Measurements from ENCODE around the gene ABHD1. TPM values are rescaled to one million over a fixed set of nuclear protein-coding genes. Genes with fewer than 3 reads are reported as not detected.

Gene ABHD1
- total RNA-seq, 1 donor from 2014 or later = 0.41 TPM

- no peak for FAIRE-seq
- DNase-seq (ENCODE audit: low spot score in 2 of 2) = peak; percentile 97 to 98
Observed at GRCh38 chr2:27133905-27134780, 10.5 kb downstream of the ABHD1 start, which contains the start of gene PREB. PREB (minus strand) TSS chr2:27134636; CDS start chr2:27134421, 215 bp downstream.

- FAIRE-seq (no peak), DNase-seq (ENCODE audit: low spot score in 2 of 2) (no peak)
Observed at GRCh38 chr2:27134781-27135477, 11.3 kb downstream of the ABHD1 start.

- FAIRE-seq = no peak
- no peak for DNase-seq (ENCODE audit: low spot score in 2 of 2)
Observed at GRCh38 chr2:27135478-27135955, 11.9 kb downstream of the ABHD1 start.

GRCh38 chr2:27136751-27137150 is 13.1 kb downstream of the ABHD1 start:
- FAIRE-seq = no peak
- DNase-seq (ENCODE audit: low spot score in 2 of 2) = no peak

- FAIRE-seq (no peak), DNase-seq (ENCODE audit: low spot score in 2 of 2) (no peak)
Observed at GRCh38 chr2:27137322-27137935, 13.8 kb downstream of the ABHD1 start.

GRCh38 chr2:27138111-27138510 is 14.5 kb downstream of the ABHD1 start:
- FAIRE-seq = no peak
- no peak for DNase-seq (ENCODE audit: low spot score in 2 of 2)

GRCh38 chr2:27139310-27139709 is 15.7 kb downstream of the ABHD1 start, which contains the start of gene PRR30:
PRR30 (minus strand) TSS chr2:27139410; CDS start chr2:27138329, 1,081 bp downstream.
- no peak for DNase-seq (ENCODE audit: low spot score in 2 of 2)
- FAIRE-seq = no peak

GRCh38 chr2:27143285-27143684 is 19.7 kb downstream of the ABHD1 start:
- DNase-seq (ENCODE audit: low spot score in 2 of 2) (no peak), FAIRE-seq (no peak)

- FAIRE-seq = no peak
- DNase-seq (ENCODE audit: low spot score in 2 of 2) = no peak
Observed at GRCh38 chr2:27145682-27146081, 22.1 kb downstream of the ABHD1 start.

- FAIRE-seq = no peak
- DNase-seq (ENCODE audit: low spot score in 2 of 2) = no peak
Observed at GRCh38 chr2:27147935-27148334, 24.3 kb downstream of the ABHD1 start.

GRCh38 chr2:27148801-27149439 is 25.3 kb downstream of the ABHD1 start, which contains the start of gene TCF23:
TCF23 (plus strand) TSS chr2:27149004; CDS start chr2:27149134, 130 bp downstream.
- DNase-seq (ENCODE audit: low spot score in 2 of 2) (peak in 1 of 2 donors; percentile 13), FAIRE-seq (no peak)

- no peak for FAIRE-seq
- DNase-seq (ENCODE audit: low spot score in 2 of 2) = peak in 1 of 2 donors; percentile 8
Observed at GRCh38 chr2:27149570-27150405, 26.2 kb downstream of the ABHD1 start.

- DNase-seq (ENCODE audit: low spot score in 2 of 2) (peak in 1 of 2 donors; percentile 7), FAIRE-seq (no peak)
Observed at GRCh38 chr2:27150639-27151230, 27.1 kb downstream of the ABHD1 start.

- FAIRE-seq (no peak), DNase-seq (ENCODE audit: low spot score in 2 of 2) (no peak)
Observed at GRCh38 chr2:27152102-27152795, 28.6 kb downstream of the ABHD1 start.

- DNase-seq (ENCODE audit: low spot score in 2 of 2) (no peak), FAIRE-seq (no peak)
Observed at GRCh38 chr2:27152796-27153464, 29.3 kb downstream of the ABHD1 start.

GRCh38 chr2:27154488-27154887 is 30.9 kb downstream of the ABHD1 start:
- FAIRE-seq (no peak), DNase-seq (ENCODE audit: low spot score in 2 of 2) (no peak)

GRCh38 chr2:27155069-27155520 is 31.5 kb downstream of the ABHD1 start:
- FAIRE-seq = no peak
- DNase-seq (ENCODE audit: low spot score in 2 of 2) = no peak

- FAIRE-seq = no peak
- no peak for DNase-seq (ENCODE audit: low spot score in 2 of 2)
Observed at GRCh38 chr2:27158468-27158867, 34.9 kb downstream of the ABHD1 start.
